Measurements from ENCODE around the gene DNAJA1.
"Not testable (repeated sequence)": the region's sequence is repeated elsewhere in the genome, so short reads cannot be mapped to it uniquely, and the experiment has no call there.

Gene DNAJA1

GRCh38 chr9:33024966-33025571 is at the start of gene DNAJA1:
Gene DNAJA1 (plus strand): TSS chr9:33025273. CDS start chr9:33026485, 1,212 bp downstream.
- peak; percentile 93 for DNase-seq (ENCODE audit: low read depth)

- no peak for DNase-seq (ENCODE audit: low read depth)
Observed at GRCh38 chr9:32978051-32978450, 47.0 kb upstream of the DNAJA1 start.

- no peak for DNase-seq (ENCODE audit: low read depth)
Observed at GRCh38 chr9:32986971-32987370, 38.1 kb upstream of the DNAJA1 start.

GRCh38 chr9:32989660-32990059 is 35.4 kb upstream of the DNAJA1 start:
- DNase-seq (ENCODE audit: low read depth) = no peak

GRCh38 chr9:32991897-32992594 is 33.0 kb upstream of the DNAJA1 start:
- DNase-seq (ENCODE audit: low read depth) = no peak

- DNase-seq (ENCODE audit: low read depth) = no peak
Observed at GRCh38 chr9:32992595-32993238, 32.4 kb upstream of the DNAJA1 start.

- not testable (repeated sequence) for DNase-seq (ENCODE audit: low read depth)
Observed at GRCh38 chr9:33000682-33001055, 24.4 kb upstream of the DNAJA1 start.

- DNase-seq (ENCODE audit: low read depth) = not testable (repeated sequence)
Observed at GRCh38 chr9:33005335-33005734, 19.7 kb upstream of the DNAJA1 start.

GRCh38 chr9:33007755-33008154 is 17.3 kb upstream of the DNAJA1 start:
- no peak for DNase-seq (ENCODE audit: low read depth)

- no peak for DNase-seq (ENCODE audit: low read depth)
Observed at GRCh38 chr9:33011831-33012230, 13.2 kb upstream of the DNAJA1 start.

- no peak for DNase-seq (ENCODE audit: low read depth)
Observed at GRCh38 chr9:33012328-33013069, 12.6 kb upstream of the DNAJA1 start.

GRCh38 chr9:33013962-33014664 is 11.0 kb upstream of the DNAJA1 start:
- DNase-seq (ENCODE audit: low read depth) = no peak

- no peak for DNase-seq (ENCODE audit: low read depth)
Observed at GRCh38 chr9:33014665-33015014, 10.4 kb upstream of the DNAJA1 start.

GRCh38 chr9:33017283-33018041 is 7.6 kb upstream of the DNAJA1 start:
- DNase-seq (ENCODE audit: low read depth) = no peak

GRCh38 chr9:33019797-33020196 is 5.3 kb upstream of the DNAJA1 start:
- no peak for DNase-seq (ENCODE audit: low read depth)

- DNase-seq (ENCODE audit: low read depth) = no peak
Observed at GRCh38 chr9:33022303-33022702, 2.8 kb upstream of the DNAJA1 start.

- no peak for DNase-seq (ENCODE audit: low read depth)
Observed at GRCh38 chr9:33022755-33023154, 2.3 kb upstream of the DNAJA1 start.

GRCh38 chr9:33023661-33024060 is 1.4 kb upstream of the DNAJA1 start:
- DNase-seq (ENCODE audit: low read depth) = no peak

- no peak for DNase-seq (ENCODE audit: low read depth)
Observed at GRCh38 chr9:33024126-33024965, 727 bp upstream of the DNAJA1 start.

- DNase-seq (ENCODE audit: low read depth) = peak; percentile 69
Observed at GRCh38 chr9:33025572-33026342, 684 bp downstream of the DNAJA1 start.

All from stimulated activated CD8-positive, alpha-beta memory T cell treated with anti-CD3 and anti-CD28 coated beads, Interleukin-4, amount 100 ng/mL, for 24 hours (primary cell).